ENCODE measurements around the gene SPG7.

The SPG7 gene

GRCh38 chr16:89548344-89549006 lies 40.3 kb downstream of the SPG7 start:
- DNase-seq = no peak

GRCh38 chr16:89549007-89549700 lies 41.0 kb downstream of the SPG7 start:
- DNase-seq = no peak

- no peak for DNase-seq
Measured at GRCh38 chr16:89550421-89551007, 42.3 kb downstream of the SPG7 start.

- DNase-seq = no peak
Measured at GRCh38 chr16:89552329-89552728, 44.1 kb downstream of the SPG7 start.

- no peak for DNase-seq
Measured at GRCh38 chr16:89552913-89553312, 44.7 kb downstream of the SPG7 start.

GRCh38 chr16:89553733-89554132 lies 45.5 kb downstream of the SPG7 start:
- DNase-seq = no peak

DNA sequence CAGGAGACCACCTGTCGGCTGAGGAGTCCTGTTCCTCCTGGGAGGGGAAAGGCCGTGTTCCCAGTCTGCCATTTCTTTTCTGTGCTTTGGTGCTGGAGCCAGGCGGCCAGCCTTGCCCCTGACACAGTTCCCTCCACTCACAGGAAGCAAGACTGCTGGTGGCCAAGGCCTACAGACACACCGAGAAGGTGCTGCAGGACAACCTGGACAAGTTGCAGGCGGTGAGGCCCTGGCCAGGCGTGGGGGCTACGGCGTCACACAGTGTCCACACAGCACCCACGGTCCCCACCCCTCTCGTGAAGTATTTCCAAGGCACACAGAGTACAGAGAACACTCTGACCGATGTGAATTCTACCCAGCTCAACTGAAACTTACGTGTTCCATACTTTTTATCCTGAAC lies 46.1 kb downstream of the SPG7 start:
- no peak for DNase-seq

GRCh38 chr16:89555265-89555664 lies 47.1 kb downstream of the SPG7 start:
- no peak for DNase-seq

DNA sequence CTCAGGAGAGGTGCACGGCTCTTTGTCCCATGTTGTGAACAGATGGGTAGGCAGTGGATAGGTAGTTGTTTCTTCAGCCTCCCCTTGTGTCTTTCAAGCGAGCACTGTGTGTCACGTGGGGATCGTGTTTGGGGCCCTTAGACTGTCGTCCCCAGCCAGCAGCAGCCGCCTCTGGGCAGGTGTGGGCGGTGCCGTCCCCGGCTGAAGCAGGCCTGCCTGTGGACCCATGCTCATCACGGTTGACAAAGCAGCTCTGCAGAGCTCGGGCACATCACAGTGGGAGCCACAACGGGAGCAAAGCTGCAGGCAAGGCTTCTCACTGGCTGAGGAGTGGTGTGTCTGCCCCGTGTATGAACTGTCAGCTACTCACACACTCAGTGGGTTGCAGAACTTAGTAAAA lies 47.6 kb downstream of the SPG7 start:
- DNase-seq = no peak

GRCh38 chr16:89556750-89557689 lies 48.8 kb downstream of the SPG7 start:
- peak; percentile 40 for DNase-seq

- no peak for DNase-seq
Measured at GRCh38 chr16:89557690-89558490, 49.7 kb downstream of the SPG7 start.

GRCh38 chr16:89560378-89561141 lies 52.4 kb downstream of the SPG7 start, which contains the start of gene RPL13:
RPL13 (plus strand) TSS chr16:89560682; CDS start chr16:89560960, 278 bp downstream.
- DNase-seq = peak; percentile 93

- DNase-seq = no peak
Measured at GRCh38 chr16:89561142-89561883, 53.1 kb downstream of the SPG7 start.

DNA sequence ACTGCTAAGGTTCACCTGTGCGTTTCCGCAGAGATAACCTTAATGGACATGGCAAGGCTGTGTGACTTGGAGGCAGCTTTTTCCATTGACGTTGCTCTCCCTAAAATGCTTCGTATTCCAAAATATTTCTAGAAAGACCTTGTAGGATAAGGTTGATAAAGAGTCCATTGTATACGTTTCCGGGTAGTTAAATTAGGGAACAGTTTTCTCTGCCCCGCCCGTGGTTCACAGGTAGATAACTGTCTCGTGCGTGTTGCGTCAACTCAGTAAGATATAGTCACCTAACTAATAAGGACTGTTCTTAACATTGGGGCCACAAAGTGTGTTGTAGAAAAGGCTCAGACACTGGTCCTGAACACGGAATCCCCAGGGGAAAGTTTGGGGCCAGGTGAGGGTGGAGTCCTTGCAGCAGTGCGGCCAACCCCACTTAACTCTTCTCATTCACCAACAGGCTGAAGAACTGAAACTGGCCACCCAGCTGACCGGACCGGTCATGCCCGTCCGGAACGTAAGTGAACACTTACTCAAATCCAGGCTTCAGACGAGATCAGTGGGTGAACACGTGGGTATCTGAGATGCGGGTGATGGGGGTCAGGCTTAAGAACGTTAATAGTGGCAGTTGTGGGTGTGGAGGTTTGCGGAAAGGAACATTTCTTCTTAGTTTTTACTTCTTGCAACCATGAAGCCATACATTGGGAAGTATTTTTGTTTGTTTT lies 53.8 kb downstream of the SPG7 start:
- no peak for DNase-seq

- no peak for DNase-seq
Measured at GRCh38 chr16:89562939-89563338, 54.7 kb downstream of the SPG7 start.

GRCh38 chr16:89563639-89564392 lies 55.6 kb downstream of the SPG7 start:
- no peak for DNase-seq

DNA sequence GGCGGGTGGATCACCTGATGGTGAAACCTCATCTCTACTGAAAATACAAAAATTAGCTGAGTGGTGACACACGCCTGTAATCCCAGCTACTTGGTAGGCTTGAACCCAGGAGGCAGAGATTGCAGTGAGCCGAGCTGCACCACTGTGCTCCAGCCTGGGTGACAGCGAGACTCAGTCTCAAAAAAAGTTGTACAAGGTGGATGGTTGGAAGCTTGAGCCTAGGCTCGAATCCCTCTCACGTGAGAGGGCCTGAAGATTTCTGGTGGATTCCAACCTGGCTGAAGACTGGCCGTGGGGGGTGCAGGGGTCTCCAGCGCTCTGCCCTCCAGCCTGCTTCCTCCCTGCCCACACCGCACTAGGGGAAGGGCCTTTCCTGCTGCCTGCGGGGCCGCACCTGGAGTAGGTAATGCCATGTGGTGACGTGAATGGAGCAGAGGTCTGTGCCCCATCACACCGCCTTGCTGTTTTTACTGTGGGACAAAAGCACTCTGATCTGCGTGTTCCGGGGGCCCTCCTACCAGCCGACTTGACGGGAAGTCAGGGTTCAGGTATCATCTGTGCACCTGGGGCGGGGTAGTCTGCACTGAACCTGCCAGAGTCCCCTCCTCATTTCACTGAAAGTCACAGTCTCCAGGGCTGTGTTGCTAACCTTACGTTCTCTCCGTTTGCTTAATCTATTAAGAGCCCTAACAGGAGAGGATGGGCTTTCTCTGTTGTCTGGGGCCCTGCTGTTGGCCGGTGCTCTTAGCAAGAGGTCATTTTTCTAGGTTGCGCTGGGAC lies 56.5 kb downstream of the SPG7 start:
- no peak for DNase-seq

DNA sequence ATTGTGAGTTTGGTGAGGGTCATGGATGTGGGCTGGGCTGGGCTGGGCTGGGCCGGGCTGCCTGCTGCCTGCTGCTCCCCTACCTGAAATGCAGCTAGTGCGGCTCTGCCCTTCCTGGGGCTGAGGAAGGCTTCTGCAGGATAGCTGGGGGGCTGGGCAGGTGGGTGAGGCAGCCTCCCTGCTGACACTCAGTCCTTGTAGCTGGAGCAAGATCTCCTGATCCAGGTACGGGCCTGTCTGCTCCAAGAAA lies 57.0 kb downstream of the SPG7 start:
- DNase-seq = no peak

Measured in NCI-H69 (cell line).